WTC11 (cell line): ENCODE data around the gene CLEC16A. TPM values are rescaled to one million over a fixed set of nuclear protein-coding genes. Genes with fewer than 3 reads are reported as not detected.

Experiments used
- ATAC-seq: fragments of 200-7000 bp; cut with Tn5 transposase; 2 replicates; pipeline ENCODE4 v1.10.0; 2021; ENCODE audit warnings: mild to moderate bottlenecking, moderate library complexity
- CTCF ChIA-PET: fragments of 300-600 bp; sonication (Branson Sonifier 250); formaldehyde crosslinking; loops from one replicate; lab custom pipeline; 2021; ENCODE audit warnings: antibody characterized with exemption; lab: Charles Lee
- POLR2A ChIA-PET: fragments of 350-600 bp; sonication (Branson Sonifier 250); formaldehyde crosslinking; loops from one replicate; lab custom pipeline; 2021; ENCODE audit warnings: antibody characterized with exemption; lab: Charles Lee
- DNase-seq: peaks from one replicate; pipeline ENCODE4 v3.0.0; 2021; ENCODE audit warnings: low spot score
- H3K27ac Mint-ChIP-seq: 2 replicates; pipeline ENCODE4 v1.8.0; 2021; ENCODE audit warnings: mixed read lengths
- H3K27me3 Mint-ChIP-seq: 2 replicates; pipeline ENCODE4 v1.8.0; 2021; ENCODE audit warnings: low read depth, mild to moderate bottlenecking, moderate library complexity, mixed read lengths
- H3K36me3 Mint-ChIP-seq: 2 replicates; pipeline ENCODE4 v1.8.0; 2021; ENCODE audit warnings: mixed read lengths
- H3K4me1 Mint-ChIP-seq: 2 replicates; pipeline ENCODE4 v1.8.0; 2022; ENCODE audit warnings: mixed read lengths
- H3K4me3 Mint-ChIP-seq: 2 replicates; pipeline ENCODE4 v1.8.0; 2021; ENCODE audit warnings: mild to moderate bottlenecking, moderate library complexity, mixed read lengths
- H3K9me3 Mint-ChIP-seq: 2 replicates; pipeline ENCODE4 v1.8.0; 2021; ENCODE audit warnings: mixed read lengths
- GABPB1 ChIP-seq: sonication (generic); formaldehyde crosslinking; IDR thresholded peaks from 2 replicates; pipeline ENCODE4 v1.8.1; 2023; ENCODE audit warnings: mild to moderate bottlenecking, missing genetic modification reagents
- GTF2I ChIP-seq: fragments of 250-450 bp; sonication (Bioruptor Pico); conservative IDR thresholded peaks from 2 replicates; pipeline ENCODE4 v1.4.0; 2021; ENCODE audit warnings: mild to moderate bottlenecking
- JUN ChIP-seq: sonication (generic); formaldehyde crosslinking; IDR thresholded peaks from 2 replicates; pipeline ENCODE4 v1.8.0; 2023; ENCODE audit warnings: mild to moderate bottlenecking, missing genetic modification reagents
- NR1H2 ChIP-seq: sonication (generic); formaldehyde crosslinking; IDR thresholded peaks from 2 replicates; pipeline ENCODE4 v1.9.0; 2021; ENCODE audit warnings: mild to moderate bottlenecking, moderate library complexity, missing genetic modification reagents
- OVOL2 ChIP-seq: fragments of 250-450 bp; sonication (Bioruptor Pico); IDR thresholded peaks from 2 replicates; pipeline ENCODE4 v1.9.0; 2021; ENCODE audit warnings: mild to moderate bottlenecking, borderline replicate concordance
- PRRX2 ChIP-seq: fragments of 250-450 bp; sonication (Bioruptor Pico); IDR thresholded peaks from 2 replicates; pipeline ENCODE4 v1.8.0; 2021; ENCODE audit warnings: mild to moderate bottlenecking
- RELA ChIP-seq: sonication (generic); formaldehyde crosslinking; IDR thresholded peaks from 2 replicates; pipeline ENCODE4 v1.8.1; 2022; ENCODE audit warnings: missing genetic modification reagents, mild to moderate bottlenecking, borderline replicate concordance
- RORB ChIP-seq: fragments of 250-450 bp; sonication (Bioruptor Pico); IDR thresholded peaks from 2 replicates; pipeline ENCODE4 v1.9.0; 2021; ENCODE audit warnings: mild to moderate bottlenecking
- TCF7 ChIP-seq: sonication (generic); formaldehyde crosslinking; IDR thresholded peaks from 2 replicates; pipeline ENCODE4 v1.8.0; 2022; ENCODE audit warnings: mild to moderate bottlenecking, low read depth, missing genetic modification reagents, moderate library complexity
- ZNF138 ChIP-seq: sonication (generic); formaldehyde crosslinking; conservative IDR thresholded peaks from 2 replicates; pipeline ENCODE4 v1.8.1; 2022; ENCODE audit warnings: mild to moderate bottlenecking, moderate library complexity, missing genetic modification reagents
- ZNF219 ChIP-seq: sonication (generic); formaldehyde crosslinking; IDR thresholded peaks from 2 replicates; pipeline ENCODE4 v1.8.0; 2023; ENCODE audit warnings: missing genetic modification reagents, mild to moderate bottlenecking, borderline replicate concordance
- ZNF232 ChIP-seq: sonication (generic); formaldehyde crosslinking; IDR thresholded peaks from 2 replicates; pipeline ENCODE4 v1.8.0; 2022; ENCODE audit warnings: mild to moderate bottlenecking, missing genetic modification reagents
- ZNF263 ChIP-seq: sonication (generic); formaldehyde crosslinking; IDR thresholded peaks from 2 replicates; pipeline ENCODE4 v1.8.1; 2022; ENCODE audit warnings: low read depth, mild to moderate bottlenecking, moderate library complexity, missing genetic modification reagents
- ZNF396 ChIP-seq: fragments of 250-450 bp; sonication (Bioruptor Pico); IDR thresholded peaks from 2 replicates; pipeline ENCODE4 v1.8.0; 2021; ENCODE audit warnings: mild to moderate bottlenecking, moderate library complexity, borderline replicate concordance
- total RNA-seq: library from RNA; stranded (reverse); gene quantifications from 3 replicates; pipeline ENCODE4 v1.2.3, GENCODE V29; 2021
- TF ChIP-seq, protein P1 (sequence below): sonication (generic); formaldehyde crosslinking; IDR thresholded peaks from 2 replicates; pipeline ENCODE4 v1.8.1; 2023; ENCODE audit warnings: mild to moderate bottlenecking, missing genetic modification reagents, moderate library complexity
- TF ChIP-seq, protein P2 (sequence below): sonication (generic); formaldehyde crosslinking; IDR thresholded peaks from 2 replicates; pipeline ENCODE4 v1.8.1; 2023; ENCODE audit warnings: mild to moderate bottlenecking, missing genetic modification reagents
- TF ChIP-seq, protein P3 (sequence below): sonication (generic); formaldehyde crosslinking; IDR thresholded peaks from 2 replicates; pipeline ENCODE4 v1.8.1; 2022; ENCODE audit warnings: mild to moderate bottlenecking, moderate library complexity, missing genetic modification reagents
- TF ChIP-seq, protein P4 (sequence below): sonication (generic); formaldehyde crosslinking; IDR thresholded peaks from 2 replicates; pipeline ENCODE4 v1.8.1; 2022; ENCODE audit warnings: low read depth, mild to moderate bottlenecking, moderate library complexity, missing genetic modification reagents, borderline replicate concordance
- TF ChIP-seq, protein P5 (sequence below): sonication (generic); formaldehyde crosslinking; conservative IDR thresholded peaks from 2 replicates; pipeline ENCODE4 v1.8.1; 2022; ENCODE audit warnings: mild to moderate bottlenecking, missing genetic modification reagents
- TF ChIP-seq, protein P6 (sequence below): sonication (generic); formaldehyde crosslinking; IDR thresholded peaks from 2 replicates; pipeline ENCODE4 v1.8.0; 2023; ENCODE audit warnings: missing genetic modification reagents
- TF ChIP-seq, protein P7 (sequence below): sonication (generic); formaldehyde crosslinking; IDR thresholded peaks from 2 replicates; pipeline ENCODE4 v1.8.1; 2022; ENCODE audit warnings: mild to moderate bottlenecking, missing genetic modification reagents, moderate library complexity, borderline replicate concordance
- TF ChIP-seq, protein P8 (sequence below): fragments of 250-450 bp; sonication (Bioruptor Pico); IDR thresholded peaks from 2 replicates; pipeline ENCODE4 v1.8.0; 2021; ENCODE audit warnings: mild to moderate bottlenecking

The CLEC16A gene
- total RNA-seq, 1 experiment from 2014 or later, result 14.4 TPM

DNA sequence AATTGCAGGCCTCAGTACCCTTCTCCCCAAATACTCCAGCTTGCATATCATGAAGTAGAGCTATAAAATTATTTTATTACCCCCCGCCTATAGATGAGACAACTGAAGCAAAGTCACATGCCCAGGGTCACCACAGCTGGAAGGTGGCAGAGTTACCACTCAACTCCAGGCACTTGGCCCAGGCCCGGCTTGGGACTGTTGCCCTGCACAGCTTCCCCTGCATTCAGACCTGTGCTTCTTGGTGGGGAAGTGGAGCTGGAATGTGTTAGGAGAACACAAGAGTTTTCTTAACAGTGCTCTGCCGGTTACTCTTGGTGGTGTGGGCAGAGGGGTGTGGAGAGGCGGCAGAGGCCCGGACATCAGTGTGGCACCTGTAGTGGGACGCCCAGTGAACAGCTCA lies 162.4 kb downstream of the CLEC16A start:
- Mint-ChIP-seq H3K27ac (no peak overlapping the region), H3K9me3 (no peaks in the 10 kb centered on the region), H3K4me3 (no peak overlapping the region), H3K27me3 (no peaks in the 10 kb centered on the region), H3K36me3 (no peaks in the 10 kb centered on the region), H3K4me1 (peaks cover 7% of the 10 kb centered on the region)
- DNase-seq (no peak), ATAC-seq (no peak)
- TF ChIP-seq OVOL2 (CRISPR knock-in tag) (no peak), GTF2I (CRISPR knock-in tag) (no peak), ZNF263 (CRISPR knock-in tag) (no peak)
- TF ChIP-seq, protein P1, sequence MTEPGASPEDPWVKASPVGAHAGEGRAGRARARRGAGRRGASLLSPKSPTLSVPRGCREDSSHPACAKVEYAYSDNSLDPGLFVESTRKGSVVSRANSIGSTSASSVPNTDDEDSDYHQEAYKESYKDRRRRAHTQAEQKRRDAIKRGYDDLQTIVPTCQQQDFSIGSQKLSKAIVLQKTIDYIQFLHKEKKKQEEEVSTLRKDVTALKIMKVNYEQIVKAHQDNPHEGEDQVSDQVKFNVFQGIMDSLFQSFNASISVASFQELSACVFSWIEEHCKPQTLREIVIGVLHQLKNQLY (CRISPR knock-in tag), result no peak
- TF ChIP-seq, protein P2, sequence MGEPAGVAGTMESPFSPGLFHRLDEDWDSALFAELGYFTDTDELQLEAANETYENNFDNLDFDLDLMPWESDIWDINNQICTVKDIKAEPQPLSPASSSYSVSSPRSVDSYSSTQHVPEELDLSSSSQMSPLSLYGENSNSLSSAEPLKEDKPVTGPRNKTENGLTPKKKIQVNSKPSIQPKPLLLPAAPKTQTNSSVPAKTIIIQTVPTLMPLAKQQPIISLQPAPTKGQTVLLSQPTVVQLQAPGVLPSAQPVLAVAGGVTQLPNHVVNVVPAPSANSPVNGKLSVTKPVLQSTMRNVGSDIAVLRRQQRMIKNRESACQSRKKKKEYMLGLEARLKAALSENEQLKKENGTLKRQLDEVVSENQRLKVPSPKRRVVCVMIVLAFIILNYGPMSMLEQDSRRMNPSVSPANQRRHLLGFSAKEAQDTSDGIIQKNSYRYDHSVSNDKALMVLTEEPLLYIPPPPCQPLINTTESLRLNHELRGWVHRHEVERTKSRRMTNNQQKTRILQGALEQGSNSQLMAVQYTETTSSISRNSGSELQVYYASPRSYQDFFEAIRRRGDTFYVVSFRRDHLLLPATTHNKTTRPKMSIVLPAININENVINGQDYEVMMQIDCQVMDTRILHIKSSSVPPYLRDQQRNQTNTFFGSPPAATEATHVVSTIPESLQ (CRISPR knock-in tag), result no peak
- TF ChIP-seq, protein P3, sequence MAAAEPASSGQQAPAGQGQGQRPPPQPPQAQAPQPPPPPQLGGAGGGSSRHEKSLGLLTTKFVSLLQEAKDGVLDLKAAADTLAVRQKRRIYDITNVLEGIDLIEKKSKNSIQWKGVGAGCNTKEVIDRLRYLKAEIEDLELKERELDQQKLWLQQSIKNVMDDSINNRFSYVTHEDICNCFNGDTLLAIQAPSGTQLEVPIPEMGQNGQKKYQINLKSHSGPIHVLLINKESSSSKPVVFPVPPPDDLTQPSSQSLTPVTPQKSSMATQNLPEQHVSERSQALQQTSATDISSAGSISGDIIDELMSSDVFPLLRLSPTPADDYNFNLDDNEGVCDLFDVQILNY (CRISPR knock-in tag), result no peak
- TF ChIP-seq, protein P4, sequence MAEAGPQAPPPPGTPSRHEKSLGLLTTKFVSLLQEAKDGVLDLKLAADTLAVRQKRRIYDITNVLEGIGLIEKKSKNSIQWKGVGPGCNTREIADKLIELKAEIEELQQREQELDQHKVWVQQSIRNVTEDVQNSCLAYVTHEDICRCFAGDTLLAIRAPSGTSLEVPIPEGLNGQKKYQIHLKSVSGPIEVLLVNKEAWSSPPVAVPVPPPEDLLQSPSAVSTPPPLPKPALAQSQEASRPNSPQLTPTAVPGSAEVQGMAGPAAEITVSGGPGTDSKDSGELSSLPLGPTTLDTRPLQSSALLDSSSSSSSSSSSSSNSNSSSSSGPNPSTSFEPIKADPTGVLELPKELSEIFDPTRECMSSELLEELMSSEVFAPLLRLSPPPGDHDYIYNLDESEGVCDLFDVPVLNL (CRISPR knock-in tag), result no peak
- TF ChIP-seq, protein P5, sequence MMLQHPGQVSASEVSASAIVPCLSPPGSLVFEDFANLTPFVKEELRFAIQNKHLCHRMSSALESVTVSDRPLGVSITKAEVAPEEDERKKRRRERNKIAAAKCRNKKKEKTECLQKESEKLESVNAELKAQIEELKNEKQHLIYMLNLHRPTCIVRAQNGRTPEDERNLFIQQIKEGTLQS (CRISPR knock-in tag), result no peak
- CTCF ChIA-PET, result interaction anchor here (0.9 kb wide), 1 partner anchor 265 kb away, joined by 3 read pairs; no protein-coding TSS in a partner anchor
- POLR2A ChIA-PET, result no interaction called here

DNA sequence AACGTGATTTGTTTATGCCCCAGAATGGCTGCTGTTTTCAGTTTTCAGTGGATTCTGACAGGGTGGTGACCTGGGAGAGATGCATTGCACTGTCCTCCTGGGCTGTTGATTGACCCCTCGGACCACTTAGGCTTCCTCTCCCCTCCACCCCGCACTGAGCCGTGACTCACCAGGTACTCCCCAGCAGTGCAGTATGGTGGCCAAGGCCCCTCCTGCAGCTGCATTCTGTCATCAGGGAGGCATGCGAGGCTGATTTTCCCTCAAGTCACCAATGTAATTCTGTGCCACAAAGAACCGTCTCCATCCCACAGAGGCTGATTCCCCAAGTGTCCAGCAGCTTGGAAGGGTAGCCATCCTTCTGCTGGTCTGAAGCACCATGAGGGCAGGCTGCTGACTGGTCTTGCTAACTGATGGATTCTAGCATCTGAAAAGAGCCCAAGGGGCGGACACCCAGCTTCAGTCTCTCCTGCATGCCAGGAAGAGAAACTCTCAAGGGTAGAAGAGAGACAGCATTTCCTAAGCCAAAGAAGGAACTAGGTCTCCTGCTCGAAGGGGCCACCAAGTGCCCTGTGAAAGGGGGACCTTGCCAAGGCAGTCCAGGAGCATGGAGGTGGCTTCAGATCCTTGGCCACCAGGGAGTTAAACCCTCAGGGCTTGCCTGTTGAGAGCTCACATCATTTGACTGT lies 163.6 kb downstream of the CLEC16A start:
- H3K36me3 Mint-ChIP-seq, result no peaks in the 10 kb centered on the region
- no peak for DNase-seq
- no peak for TF ChIP-seq JUN (CRISPR knock-in tag)
- TF ChIP-seq PRRX2 (CRISPR knock-in tag), result no peak
- no peak for TF ChIP-seq GABPB1 (CRISPR knock-in tag)
- TF ChIP-seq ZNF232 (CRISPR knock-in tag), result no peak
- TF ChIP-seq ZNF138 (CRISPR knock-in tag), result no peak
- TF ChIP-seq, protein P6, sequence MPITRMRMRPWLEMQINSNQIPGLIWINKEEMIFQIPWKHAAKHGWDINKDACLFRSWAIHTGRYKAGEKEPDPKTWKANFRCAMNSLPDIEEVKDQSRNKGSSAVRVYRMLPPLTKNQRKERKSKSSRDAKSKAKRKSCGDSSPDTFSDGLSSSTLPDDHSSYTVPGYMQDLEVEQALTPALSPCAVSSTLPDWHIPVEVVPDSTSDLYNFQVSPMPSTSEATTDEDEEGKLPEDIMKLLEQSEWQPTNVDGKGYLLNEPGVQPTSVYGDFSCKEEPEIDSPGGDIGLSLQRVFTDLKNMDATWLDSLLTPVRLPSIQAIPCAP (CRISPR knock-in tag), result no peak
- no peak for TF ChIP-seq ZNF396 (CRISPR knock-in tag)
- no peak for TF ChIP-seq RORB
- TF ChIP-seq, all 79 proteins: peak for 0
- H3K27ac Mint-ChIP-seq, result no peak overlapping the region
- POLR2A ChIA-PET, result no interaction called here
- H3K9me3 Mint-ChIP-seq, result no peaks in the 10 kb centered on the region
- ATAC-seq, result no peak
- no peaks in the 10 kb centered on the region for H3K27me3 Mint-ChIP-seq
- CTCF ChIA-PET, result no interaction called here
- no peak overlapping the region for H3K4me3 Mint-ChIP-seq
- peaks cover 7% of the 10 kb centered on the region for H3K4me1 Mint-ChIP-seq

DNA sequence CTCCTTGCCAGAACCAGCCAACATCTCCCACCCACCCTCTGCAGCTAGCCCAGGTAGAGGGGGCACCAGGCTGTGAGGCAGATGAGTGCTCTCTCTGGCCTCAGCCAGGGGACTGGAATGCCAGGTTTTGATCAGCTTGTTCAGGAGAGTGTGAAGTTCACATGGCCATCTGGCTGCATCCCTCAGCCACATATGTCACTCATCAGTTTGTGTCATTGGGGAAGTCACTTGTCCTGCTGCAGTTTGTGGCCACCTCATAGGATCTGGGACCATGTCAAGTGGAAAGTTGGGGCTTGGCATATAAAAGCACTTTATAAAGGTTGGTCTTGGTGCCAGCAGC lies 164.1 kb downstream of the CLEC16A start:
- no peak for ATAC-seq
- POLR2A ChIA-PET, result no interaction called here
- H3K4me1 Mint-ChIP-seq, result peaks cover 7% of the 10 kb centered on the region
- no peaks in the 10 kb centered on the region for H3K36me3 Mint-ChIP-seq
- CTCF ChIA-PET, result interaction anchor here (0.6 kb wide), 1 partner anchor 8 kb away, joined by 5 read pairs; no protein-coding TSS in a partner anchor
- DNase-seq, result no peak
- H3K27ac Mint-ChIP-seq, result no peak overlapping the region
- no peak overlapping the region for H3K4me3 Mint-ChIP-seq
- H3K27me3 Mint-ChIP-seq, result no peaks in the 10 kb centered on the region
- H3K9me3 Mint-ChIP-seq, result no peaks in the 10 kb centered on the region
- TF ChIP-seq NR1H2 (CRISPR knock-in tag) (no peak), RELA (CRISPR knock-in tag) (no peak), GTF2I (CRISPR knock-in tag) (no peak), PRRX2 (CRISPR knock-in tag) (no peak), TCF7 (no peak), ZNF138 (CRISPR knock-in tag) (no peak), ZNF219 (no peak)
- TF ChIP-seq, protein P6 (CRISPR knock-in tag), result no peak
- TF ChIP-seq, protein P7, sequence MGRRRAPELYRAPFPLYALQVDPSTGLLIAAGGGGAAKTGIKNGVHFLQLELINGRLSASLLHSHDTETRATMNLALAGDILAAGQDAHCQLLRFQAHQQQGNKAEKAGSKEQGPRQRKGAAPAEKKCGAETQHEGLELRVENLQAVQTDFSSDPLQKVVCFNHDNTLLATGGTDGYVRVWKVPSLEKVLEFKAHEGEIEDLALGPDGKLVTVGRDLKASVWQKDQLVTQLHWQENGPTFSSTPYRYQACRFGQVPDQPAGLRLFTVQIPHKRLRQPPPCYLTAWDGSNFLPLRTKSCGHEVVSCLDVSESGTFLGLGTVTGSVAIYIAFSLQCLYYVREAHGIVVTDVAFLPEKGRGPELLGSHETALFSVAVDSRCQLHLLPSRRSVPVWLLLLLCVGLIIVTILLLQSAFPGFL, result no peak
- TF ChIP-seq, protein P8, sequence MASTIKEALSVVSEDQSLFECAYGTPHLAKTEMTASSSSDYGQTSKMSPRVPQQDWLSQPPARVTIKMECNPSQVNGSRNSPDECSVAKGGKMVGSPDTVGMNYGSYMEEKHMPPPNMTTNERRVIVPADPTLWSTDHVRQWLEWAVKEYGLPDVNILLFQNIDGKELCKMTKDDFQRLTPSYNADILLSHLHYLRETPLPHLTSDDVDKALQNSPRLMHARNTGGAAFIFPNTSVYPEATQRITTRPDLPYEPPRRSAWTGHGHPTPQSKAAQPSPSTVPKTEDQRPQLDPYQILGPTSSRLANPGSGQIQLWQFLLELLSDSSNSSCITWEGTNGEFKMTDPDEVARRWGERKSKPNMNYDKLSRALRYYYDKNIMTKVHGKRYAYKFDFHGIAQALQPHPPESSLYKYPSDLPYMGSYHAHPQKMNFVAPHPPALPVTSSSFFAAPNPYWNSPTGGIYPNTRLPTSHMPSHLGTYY (CRISPR knock-in tag), result no peak
